ENCODE data around the gene PHLDA3. TPM values are rescaled to one million over a fixed set of nuclear protein-coding genes. Genes with fewer than 3 reads are reported as not detected.

The PHLDA3 gene
- total RNA-seq = 31.6 and 56.5 TPM in 2 replicates

DNA sequence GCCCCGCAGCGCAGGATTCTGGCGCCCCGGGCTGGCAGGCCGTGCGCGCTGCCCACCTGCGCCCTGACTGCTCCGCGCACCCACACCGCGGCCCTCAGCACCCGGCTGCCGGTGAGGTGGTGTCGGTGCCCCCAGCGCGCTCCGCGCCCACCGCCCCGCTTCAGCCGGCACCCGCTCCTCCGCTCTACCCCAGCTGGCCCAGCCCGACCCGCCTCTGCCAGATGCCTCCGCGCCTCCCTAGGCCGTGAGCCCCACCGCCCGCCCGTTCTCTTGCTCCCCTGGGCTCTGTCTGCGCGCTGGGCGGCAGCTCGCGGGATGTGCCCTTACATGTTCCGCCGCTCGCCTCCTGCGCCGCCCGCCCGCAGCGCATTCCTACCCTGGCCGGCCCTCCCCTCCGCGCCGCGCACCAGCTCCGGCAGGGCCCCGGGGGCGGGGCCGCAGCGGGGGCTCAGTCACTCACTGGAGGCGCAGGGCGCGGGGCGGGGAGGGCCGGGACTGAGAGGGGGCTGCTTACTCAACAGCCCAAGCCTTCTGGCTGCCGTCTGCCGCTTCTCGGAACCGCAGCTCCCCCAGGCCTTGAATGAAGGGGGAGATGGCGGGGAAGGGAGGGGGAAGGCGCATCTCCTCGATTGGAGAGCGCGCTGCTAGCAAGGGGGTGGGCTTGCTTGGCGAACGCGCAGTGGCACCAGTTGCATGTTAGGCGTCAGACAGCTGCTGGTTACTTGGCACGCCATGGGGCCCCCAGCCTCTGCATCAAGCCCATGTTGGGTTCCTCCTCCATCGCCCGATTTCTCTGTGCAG is at the start of gene PHLDA3:
PHLDA3 (minus strand) TSS at position 345 of the 801 bp plus-strand sequence. CDS start 402 bp downstream, outside the sequence.

DNA sequence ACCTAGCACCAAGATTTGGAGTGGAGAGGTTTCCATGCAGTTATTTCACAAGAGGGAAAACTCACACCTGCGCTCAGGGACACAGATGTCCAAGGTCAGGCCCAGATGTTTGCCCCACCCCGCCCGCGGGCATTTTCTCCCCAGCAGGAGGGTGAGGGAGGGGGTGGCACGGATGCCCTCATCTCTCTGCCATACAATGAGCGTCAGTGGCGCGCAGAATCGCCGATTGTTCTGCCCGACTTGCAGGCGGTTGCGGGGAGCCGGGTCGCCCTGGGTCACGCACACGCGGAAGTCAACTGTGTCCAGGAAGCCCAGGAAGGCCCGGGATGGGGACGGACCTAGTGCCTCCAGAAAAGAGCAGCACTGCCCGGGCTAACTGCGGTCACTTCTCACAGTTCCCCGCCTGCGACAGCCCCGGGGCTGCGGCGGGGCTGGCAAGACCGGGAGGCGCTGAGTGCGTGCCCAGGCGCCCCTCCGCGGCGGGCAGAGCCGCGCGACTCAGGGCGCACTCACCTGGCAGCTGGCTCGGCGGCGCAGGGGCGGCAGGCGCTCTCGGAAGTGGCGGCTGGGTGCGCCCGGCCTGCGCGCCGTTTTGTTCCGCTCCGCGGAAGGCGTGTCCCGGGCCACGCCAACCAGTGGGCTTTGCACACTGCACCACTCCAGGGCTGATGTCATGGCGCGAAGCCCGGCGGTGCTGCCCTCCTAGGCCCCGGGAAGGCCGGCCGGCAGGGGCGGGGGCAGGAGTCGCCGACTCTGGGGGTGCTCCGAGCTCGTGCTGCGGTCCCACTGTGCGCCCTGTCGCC is 37.8 kb upstream of the PHLDA3 start, which contains the start of gene CSRP1:
CSRP1 (minus strand) TSS at position 567 of the 803 bp plus-strand sequence. CDS start 10,820 bp downstream, outside the sequence.

Other genes starting within 250 kb of the PHLDA3 start
- 0.16 and 1.3 TPM in 2 replicates for gene PKP1, start 185.7 kb downstream of the PHLDA3 start, total RNA-seq
- gene TNNT2, start 91.5 kb downstream of the PHLDA3 start, total RNA-seq = not detected in 2 replicates
- gene LAD1, start 69.9 kb downstream of the PHLDA3 start, total RNA-seq = 0.16 TPM in 1 of 2 replicates, not detected in the other
- gene TNNI1, start 47.5 kb downstream of the PHLDA3 start, total RNA-seq = under 0.01 TPM in 1 of 2 replicates, not detected in the other
- gene CSRP1, start 37.9 kb upstream of the PHLDA3 start, total RNA-seq = 224 and 449 TPM in 2 replicates
- 12.0 and 18.1 TPM in 2 replicates for gene NAV1, start 69.9 kb upstream of the PHLDA3 start, total RNA-seq